Right renal pelvis (tissue), 4 donors: ENCODE results near the gene OTOGL. TPM values are rescaled to one million over a fixed set of nuclear protein-coding genes. Genes with fewer than 3 reads are reported as not detected.

Experiments
- DNase-seq, 4 donors: peaks; one replicate each; pipeline ENCODE4 v3.0.0-alpha.2; 2013; ENCODE audit warnings: low read depth in 4 of 4, low spot score in 3 of 4, missing footprints in 1 of 4
- polyA plus RNA-seq, 4 donors: library from polyadenylated mRNA; unstranded; fragments of 120-200 nt; gene quantifications; one replicate each; pipeline ENCODE4 v1.2.1, GENCODE V29; 2013; ENCODE audit not compliant: insufficient read length in 4 of 4

The OTOGL gene
- polyA plus RNA-seq, 4 donors, result 0.55 to 1.0 (median 0.74) TPM

DNA sequence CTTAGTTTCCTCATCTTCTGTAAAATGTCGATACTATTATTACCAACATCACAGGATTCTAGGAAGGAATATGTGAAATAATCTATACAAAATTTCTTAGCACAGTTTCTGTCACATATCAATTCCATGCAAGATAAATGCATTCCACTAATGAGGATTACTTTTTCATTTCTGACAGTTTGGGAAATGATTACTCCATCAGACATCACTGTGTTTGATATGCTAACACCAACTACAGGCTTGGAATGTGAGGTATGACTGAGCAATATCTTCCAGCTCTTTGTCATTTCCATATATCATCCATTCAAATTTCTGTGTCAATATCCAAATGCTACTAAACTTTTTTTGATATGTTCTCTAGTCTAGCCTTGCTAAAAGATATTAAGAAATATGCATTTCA is 233.5 kb downstream of the OTOGL start:
- DNase-seq, result no peak

DNA sequence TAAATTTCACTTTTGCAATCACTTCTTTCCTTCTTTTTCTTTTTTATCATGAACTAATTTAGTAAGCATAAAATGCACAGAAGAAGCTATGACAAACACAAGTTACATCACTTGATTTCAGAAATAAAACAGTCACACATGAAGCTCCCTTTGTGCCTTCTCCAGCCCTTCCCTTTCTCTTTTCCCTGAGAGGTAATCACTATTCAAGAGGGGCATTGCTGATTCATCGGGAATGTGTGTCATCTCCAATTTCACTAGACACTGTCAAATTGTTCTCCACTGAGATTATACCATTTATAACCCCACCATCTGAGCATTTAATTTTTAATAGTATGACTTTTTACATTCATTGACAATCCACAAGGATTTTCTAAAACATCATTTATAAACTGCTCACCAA is 253.1 kb downstream of the OTOGL start:
- DNase-seq, result no peak

- DNase-seq, result no peak
Observed at GRCh38 chr12:80353254-80353653, 253.9 kb downstream of the OTOGL start.

DNA sequence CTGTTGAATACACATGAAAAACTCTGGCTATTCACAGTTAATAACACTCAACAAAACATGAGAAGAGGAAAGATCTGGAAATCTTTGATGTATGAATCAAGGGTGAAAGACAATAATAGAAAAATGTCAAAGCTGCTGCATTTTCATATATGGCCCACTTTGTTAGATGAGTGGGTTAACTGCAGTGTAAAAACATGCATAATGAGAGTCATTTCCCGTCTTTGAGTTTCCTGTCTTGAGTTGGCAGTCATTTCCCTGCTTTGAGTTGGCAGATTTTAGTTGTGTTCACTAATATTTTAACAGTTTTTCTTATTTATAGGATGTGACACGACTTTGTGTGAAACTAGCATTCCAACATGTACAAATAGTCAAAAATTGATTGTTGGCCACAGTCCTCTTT is 256.8 kb downstream of the OTOGL start:
- DNase-seq, result no peak

- no peak for DNase-seq
Observed at GRCh38 chr12:80359703-80360102, 260.4 kb downstream of the OTOGL start.

GRCh38 chr12:80364056-80364455 is 264.7 kb downstream of the OTOGL start:
- no peak for DNase-seq

DNA sequence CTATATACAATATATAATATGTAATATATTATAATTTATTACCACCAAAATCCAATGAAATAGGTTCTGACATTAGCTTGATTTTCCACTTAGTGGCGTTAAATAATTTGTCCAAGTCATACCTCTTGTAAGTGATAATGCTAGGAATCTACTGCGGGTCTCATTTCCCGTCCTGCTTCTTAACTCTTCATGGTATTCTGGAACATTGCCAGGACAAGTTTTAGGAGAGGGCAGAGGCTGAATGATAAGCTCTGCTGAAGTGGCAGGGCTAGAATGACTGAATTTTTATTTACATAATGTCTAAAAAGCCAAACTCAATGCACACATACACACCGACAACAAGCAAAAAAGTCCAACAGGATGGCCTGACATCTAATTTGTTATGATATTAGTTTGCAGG is 274.3 kb downstream of the OTOGL start:
- DNase-seq, result no peak

DNA sequence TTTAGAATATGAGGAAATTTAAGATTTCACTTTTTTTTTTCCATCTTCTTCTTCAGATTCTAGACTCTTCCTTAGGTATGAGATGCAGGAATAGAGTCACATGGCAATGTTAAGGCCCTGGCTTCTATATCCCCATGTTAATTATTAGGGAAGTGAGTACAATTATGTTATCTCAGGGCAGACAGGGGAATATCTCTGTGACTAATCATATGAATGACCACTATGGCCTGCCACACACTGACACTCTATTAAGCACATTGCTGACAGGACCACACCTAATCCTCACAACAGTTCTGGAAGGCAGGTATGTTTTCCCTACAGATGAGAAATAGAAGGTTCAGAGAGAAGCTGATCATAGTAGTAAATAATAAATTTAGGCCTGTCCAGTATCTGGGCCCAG is 275.3 kb downstream of the OTOGL start:
- no peak for DNase-seq

DNA sequence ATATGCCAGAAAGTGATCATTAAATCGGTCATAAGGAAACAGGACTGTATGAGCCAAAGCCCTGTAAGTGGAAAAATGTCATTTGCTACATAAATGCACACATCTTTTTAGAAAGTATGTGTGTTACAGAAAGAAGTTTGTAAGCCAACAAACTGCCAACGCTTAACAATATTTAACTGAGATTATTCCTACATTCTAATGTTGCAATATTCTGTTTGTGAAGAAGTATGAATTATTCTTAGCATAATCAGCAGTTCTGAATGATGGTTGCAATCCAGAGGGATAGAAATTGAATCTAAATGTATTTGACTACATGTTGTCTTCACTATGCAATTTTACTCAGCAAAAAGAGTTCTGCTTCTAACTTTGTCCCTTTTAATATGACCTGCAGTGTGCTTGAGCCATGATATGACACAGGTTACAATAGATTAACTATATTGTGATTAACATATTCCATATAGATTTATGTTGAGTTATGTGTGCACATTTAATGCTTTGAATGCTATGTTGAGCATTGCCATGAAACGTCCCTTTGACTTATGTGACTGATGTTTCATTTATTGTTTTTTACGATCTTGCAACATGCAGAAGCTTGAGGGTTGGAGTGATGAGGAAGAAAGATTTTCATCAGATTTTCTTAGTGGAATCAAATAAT is 277.9 kb downstream of the OTOGL start:
- DNase-seq, result no peak

GRCh38 chr12:80381121-80381520 is 281.8 kb downstream of the OTOGL start:
- DNase-seq, result no peak

- DNase-seq, result no peak
Observed at GRCh38 chr12:80382254-80382653, 282.9 kb downstream of the OTOGL start.

DNA sequence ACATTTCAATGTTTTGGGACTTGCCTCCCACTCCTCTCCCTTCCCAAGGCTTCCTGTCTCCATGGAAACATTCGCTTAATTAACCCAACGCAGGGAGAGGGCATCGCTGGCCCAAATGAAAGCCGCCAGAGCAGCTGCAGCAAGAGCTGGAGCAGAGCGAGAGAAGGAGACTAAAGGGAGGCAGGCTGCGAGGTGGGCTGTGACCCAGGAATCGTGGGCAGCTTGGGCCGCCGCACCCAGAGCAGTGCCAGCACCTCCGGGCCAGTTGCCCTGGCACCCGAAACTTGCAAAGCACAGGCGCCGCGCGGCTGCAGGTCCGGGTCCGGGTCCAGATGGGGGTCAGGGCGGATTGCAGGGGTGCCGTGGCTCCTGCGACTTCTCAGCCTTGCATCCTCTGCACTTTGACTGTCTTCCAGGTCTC is 301.2 kb downstream of the OTOGL start:
- DNase-seq, result peak; percentile 10 to 18 (median 12)

DNA sequence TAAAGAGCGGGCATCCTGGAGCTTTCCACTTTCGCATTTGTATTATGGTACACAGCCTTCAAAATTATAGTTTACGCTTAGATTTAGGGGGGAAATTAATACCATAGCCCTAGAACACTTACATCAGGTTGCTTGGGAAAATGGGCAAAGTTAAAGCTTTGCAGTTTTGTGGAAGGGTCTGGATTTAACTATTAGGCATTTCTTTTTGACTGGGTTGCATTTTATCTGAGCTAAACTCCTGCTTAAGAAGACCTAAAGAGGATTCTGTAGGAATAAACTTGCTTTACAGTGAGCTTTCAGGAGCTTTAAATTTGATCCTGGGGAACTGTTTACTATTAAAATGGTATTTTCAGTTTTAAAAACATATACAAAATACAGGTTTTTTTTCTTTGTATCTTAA is 301.9 kb downstream of the OTOGL start:
- no peak for DNase-seq

DNA sequence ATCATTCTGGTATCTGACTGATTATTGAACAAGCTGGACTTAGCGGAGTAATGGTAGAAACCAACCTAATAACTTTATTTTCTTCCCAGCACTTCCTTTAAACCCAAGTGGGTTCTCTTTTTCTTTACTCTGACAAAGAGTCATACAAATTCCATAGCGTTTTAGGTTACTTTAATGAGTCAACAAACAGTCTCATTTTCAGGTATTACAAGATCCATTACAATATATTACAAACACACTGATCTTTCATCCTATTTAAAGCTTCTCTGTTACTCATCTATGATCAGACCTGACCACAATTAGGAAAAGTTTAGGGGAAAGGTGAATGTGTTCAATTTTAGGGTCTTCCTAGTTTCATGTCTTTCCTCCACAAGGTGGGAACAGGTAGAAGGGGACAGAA is 305.3 kb downstream of the OTOGL start:
- no peak for DNase-seq

- DNase-seq, result no peak
Observed at GRCh38 chr12:80406253-80406652, 306.9 kb downstream of the OTOGL start.

DNA sequence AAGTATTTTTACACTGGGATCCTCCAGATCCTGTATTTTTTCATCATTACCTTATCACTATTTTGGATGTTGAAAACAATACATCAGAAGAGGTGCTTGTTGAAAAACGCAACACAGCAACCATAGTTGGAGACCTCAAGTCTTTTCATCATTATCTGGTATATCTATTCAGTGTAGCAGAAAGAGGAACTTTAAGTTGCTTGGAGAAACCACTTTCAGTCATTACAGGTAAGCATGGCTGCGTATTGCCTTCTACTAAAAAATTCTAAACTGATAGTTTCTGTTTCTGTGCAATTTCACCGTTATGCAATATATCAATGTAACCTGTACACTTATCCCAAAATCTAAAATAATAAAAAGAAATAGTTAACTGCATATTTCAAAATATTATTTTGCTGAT is 312.4 kb downstream of the OTOGL start:
- no peak for DNase-seq

GRCh38 chr12:80412343-80412953 is 313.1 kb downstream of the OTOGL start:
- peak; percentile 12 to 41 (median 29) for DNase-seq

GRCh38 chr12:80413462-80413861 is 314.1 kb downstream of the OTOGL start:
- DNase-seq, result no peak

DNA sequence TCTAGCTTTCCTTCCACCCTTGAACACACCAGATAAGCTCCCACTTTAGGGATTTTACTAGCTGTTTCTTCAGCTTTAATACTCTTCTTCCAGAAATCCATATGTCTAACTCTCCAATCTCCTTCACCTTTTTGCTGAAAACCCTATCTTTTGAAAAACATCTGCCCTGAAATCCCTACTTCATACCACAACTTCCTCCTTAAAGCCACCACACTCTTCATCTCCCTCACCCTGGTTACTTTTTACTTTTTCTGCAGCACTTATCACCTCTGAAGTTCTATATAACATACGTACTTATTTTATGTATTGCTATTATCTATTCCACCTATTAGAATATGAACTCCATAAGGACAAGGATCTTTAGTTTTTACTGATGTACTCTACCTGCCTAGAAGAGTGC is 316.1 kb downstream of the OTOGL start:
- DNase-seq, result no peak

DNA sequence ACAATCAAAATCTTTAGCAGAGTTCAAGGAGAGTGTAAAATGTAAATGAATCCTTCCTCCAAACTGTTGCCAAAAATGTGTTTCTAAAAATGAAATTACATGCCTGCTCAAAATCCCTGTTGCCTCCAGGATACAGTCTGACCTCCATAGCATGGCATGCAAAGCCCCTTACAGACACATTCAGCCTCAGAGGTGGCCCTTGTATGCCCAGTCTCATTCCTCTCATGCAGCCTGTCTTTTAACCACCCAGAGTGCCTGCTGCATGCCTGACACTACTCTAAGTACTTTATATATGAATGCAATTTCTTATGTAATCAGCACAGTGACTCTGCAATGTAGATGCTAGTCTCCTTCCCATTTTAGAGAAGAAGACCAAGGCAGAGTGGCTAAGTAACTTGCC is 320.3 kb downstream of the OTOGL start:
- DNase-seq, result no peak

- DNase-seq, result no peak
Observed at GRCh38 chr12:80420075-80420474, 320.7 kb downstream of the OTOGL start.

DNA sequence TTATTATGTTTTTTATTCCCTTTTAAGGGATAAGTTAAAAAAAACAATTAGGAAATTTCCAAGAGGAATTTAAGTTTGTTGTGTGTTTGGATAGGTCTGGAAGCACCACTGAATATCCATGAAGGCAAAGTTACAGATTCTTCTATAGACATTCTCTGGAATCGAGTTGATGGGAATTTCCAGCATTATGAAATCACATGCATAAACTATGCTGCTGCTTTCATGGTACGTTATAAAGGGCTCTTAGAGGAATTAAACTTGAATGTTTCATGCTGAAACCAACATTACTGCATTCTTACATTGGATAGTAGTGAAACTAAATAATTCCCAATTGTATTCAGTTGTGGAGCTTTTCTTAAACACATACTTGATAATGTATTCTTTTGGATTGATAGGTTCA is 323.2 kb downstream of the OTOGL start:
- no peak for DNase-seq
